ENCODE results near the gene ASAP3. TPM values are rescaled to one million over a fixed set of nuclear protein-coding genes. Genes with fewer than 3 reads are reported as not detected.

Gene ASAP3
- total RNA-seq, 1 donor from 2014 or later, result 65.7 TPM

DNA sequence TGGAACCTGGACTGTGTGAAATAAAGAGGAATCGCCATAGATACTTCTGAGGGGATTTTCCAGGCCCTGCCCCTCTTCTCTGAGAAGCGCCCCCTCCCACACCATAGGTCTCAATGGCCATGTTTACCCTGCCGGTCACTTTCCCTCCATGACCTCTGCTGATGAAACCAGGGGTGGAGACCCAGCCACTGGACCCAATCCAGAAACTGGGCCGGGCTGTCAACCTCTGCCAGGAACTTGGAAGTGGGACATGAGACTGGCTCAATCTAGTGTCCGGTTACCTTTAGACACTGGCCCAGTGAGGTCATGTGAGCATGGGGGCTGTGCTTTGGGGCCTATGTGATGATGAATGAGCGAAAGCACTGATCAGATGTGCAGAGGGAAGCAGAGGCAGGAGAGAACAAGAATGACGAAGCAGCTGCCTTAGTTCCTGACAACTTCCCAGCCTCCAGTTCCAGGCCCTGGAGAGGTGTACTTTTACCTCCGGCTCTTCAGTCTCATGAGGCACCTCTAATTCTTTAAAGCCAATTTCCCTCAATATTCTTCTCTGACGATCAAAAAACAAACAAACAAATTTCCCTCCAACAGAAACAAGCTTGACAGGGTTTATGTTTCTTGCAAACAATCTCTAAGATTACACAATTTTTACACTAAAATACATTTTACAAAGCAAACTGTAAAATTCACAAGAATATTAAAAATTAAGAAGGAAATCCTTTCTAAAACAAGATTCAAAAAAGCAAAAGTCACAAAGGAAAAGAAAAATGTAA is 4.9 kb downstream of the ASAP3 start:
- DNase-seq (ENCODE audit: extremely low spot score, unreplicated experiment), result no peak
- peak overlapping the region; percentile 52 for H3K4me3 Mint-ChIP-seq
- H3K4me1 Mint-ChIP-seq (ENCODE audit: unreplicated experiment), result peaks cover 43% of the 10 kb centered on the region
- peaks cover 3% of the 10 kb centered on the region for H3K36me3 Mint-ChIP-seq
- H3K9me3 Mint-ChIP-seq, result no peaks in the 10 kb centered on the region
- H3K27ac Mint-ChIP-seq, result peak overlapping the region; percentile 48
- TF ChIP-seq CTCF (conservative IDR thresholded peaks at IDR 0.05), result no peak
- no peaks in the 10 kb centered on the region for H3K27me3 Mint-ChIP-seq

DNA sequence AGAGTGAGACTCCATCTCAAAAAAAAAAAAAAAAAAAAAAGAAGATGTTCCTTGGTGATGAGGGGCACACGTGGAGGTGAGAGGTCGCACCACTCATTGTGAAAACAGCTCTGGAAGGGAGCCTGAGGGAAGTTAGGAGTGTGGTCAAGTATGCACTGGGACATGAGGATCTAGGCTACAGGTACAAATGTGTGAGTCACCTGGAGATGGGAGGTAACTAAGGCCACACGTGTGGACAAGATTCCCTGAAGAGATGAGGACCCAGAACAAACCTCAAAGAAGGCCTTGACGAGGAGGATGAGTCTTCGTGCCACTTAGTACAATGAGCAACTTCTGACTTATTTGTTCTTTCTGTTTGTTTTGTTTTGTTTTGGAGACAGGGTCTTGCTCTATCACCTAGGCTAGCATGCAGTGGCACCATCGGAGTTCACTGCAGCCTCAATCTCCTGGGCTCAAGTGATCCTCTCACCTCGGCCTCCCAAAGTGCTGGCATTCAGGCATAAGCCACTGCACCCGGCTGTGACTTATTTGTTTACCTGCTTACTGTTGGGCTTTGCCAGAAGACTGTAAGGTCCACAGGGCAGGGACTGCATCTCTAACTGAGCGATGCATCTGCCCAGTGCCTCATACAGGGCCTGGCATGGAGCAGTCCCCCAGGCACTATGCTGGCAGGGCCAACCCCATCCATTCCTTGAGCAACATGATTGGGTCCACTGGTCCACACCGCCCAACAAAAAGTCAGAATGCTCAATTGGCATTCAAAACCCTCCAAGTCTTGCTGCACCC is 6.4 kb downstream of the ASAP3 start:
- Mint-ChIP-seq H3K9me3 (no peaks in the 10 kb centered on the region), H3K4me3 (no peak overlapping the region)

GRCh38 chr1:23475641-23476040 is 8.3 kb downstream of the ASAP3 start:
- peaks cover 4% of the 10 kb centered on the region for H3K36me3 Mint-ChIP-seq
- no peak overlapping the region for H3K4me3 Mint-ChIP-seq
- no peak overlapping the region for H3K27ac Mint-ChIP-seq
- no peak for DNase-seq (ENCODE audit: extremely low spot score, unreplicated experiment)
- no peaks in the 10 kb centered on the region for H3K27me3 Mint-ChIP-seq
- no peaks in the 10 kb centered on the region for H3K9me3 Mint-ChIP-seq
- TF ChIP-seq CTCF (conservative IDR thresholded peaks at IDR 0.05), result no peak
- H3K4me1 Mint-ChIP-seq (ENCODE audit: unreplicated experiment), result peaks cover 41% of the 10 kb centered on the region

More for the DNA sequence above, 6.4 kb downstream of the ASAP3 start:
- no peaks in the 10 kb centered on the region for H3K27me3 Mint-ChIP-seq
- peaks cover 3% of the 10 kb centered on the region for H3K36me3 Mint-ChIP-seq
- peaks cover 44% of the 10 kb centered on the region for H3K4me1 Mint-ChIP-seq (ENCODE audit: unreplicated experiment)
- DNase-seq (ENCODE audit: extremely low spot score, unreplicated experiment), result no peak
- no peak for TF ChIP-seq CTCF (conservative IDR thresholded peaks at IDR 0.05)
- no peak overlapping the region for H3K27ac Mint-ChIP-seq

DNA sequence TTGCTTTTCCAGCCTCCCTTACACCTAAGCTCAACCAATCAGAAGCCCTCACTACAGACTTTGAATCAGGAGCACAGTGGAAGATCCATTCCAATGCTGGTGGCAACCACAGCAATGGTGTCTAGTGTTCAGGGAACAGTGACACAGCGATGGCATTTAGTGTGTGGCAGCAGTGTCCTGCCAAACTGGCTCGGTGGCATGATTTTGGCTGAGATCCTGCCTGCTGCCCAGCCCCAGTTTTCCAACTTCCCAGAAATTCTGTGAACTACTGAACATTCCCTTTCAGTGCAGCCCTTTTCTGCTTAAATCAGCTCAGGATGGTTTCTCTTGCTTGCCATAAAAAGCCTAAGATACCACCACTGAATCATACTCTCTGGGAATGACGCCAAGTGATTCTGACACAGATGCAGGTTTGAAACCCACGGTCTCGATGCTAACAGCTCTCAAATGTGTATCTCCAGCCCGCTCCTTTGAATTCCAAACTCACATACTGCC is 8.8 kb downstream of the ASAP3 start:
- no peak for DNase-seq (ENCODE audit: extremely low spot score, unreplicated experiment)
- Mint-ChIP-seq H3K4me1 (ENCODE audit: unreplicated experiment) (peaks cover 37% of the 10 kb centered on the region), H3K27ac (no peak overlapping the region), H3K4me3 (no peak overlapping the region), H3K27me3 (no peaks in the 10 kb centered on the region), H3K9me3 (no peaks in the 10 kb centered on the region), H3K36me3 (peaks cover 4% of the 10 kb centered on the region)
- no peak for TF ChIP-seq CTCF (conservative IDR thresholded peaks at IDR 0.05)

GRCh38 chr1:23473037-23473800 is 10.8 kb downstream of the ASAP3 start:
- H3K4me1 Mint-ChIP-seq (ENCODE audit: unreplicated experiment), result peaks cover 23% of the 10 kb centered on the region
- no peak for DNase-seq (ENCODE audit: extremely low spot score, unreplicated experiment)
- H3K27me3 Mint-ChIP-seq, result no peaks in the 10 kb centered on the region
- peaks cover 4% of the 10 kb centered on the region for H3K36me3 Mint-ChIP-seq
- no peak overlapping the region for H3K4me3 Mint-ChIP-seq
- no peaks in the 10 kb centered on the region for H3K9me3 Mint-ChIP-seq
- no peak overlapping the region for H3K27ac Mint-ChIP-seq
- TF ChIP-seq CTCF (conservative IDR thresholded peaks at IDR 0.05), result no peak
